Activated effector memory CD4-positive, alpha-beta T cell treated with anti-CD3 and anti-CD28 coated beads, Interleukin-2, amount 50 U/mL, for 16 hours (primary cell): ENCODE measurements around the gene TPST1.
"Not testable (repeated sequence)": the region's sequence is repeated elsewhere in the genome, so short reads cannot be mapped to it uniquely, and the experiment has no call there.

Experiments used
- DNase-seq: peaks from one replicate; pipeline ENCODE4 v3.0.0-alpha.2; 2020

Gene TPST1

DNA sequence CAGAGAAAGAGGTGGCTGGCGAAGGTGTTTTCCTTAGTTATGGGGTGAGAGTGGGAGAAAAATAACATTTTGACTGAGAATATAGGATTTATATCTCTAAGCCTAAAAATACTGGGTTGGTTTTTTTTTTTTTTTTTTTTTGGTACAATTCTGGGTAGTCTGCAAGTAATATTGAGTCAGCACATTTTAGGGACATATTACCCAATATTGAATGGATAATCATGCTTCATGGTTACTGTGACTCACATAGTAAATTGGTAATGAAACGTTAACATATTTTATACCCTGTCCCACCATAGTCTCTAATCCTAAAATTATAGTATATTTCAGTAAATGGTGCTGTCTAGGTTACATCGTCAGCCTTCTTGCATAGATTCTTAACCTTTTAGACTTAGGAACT is 91.4 kb downstream of the TPST1 start:
- no peak for DNase-seq

GRCh38 chr7:66297579-66297978 is 92.4 kb downstream of the TPST1 start:
- no peak for DNase-seq

DNA sequence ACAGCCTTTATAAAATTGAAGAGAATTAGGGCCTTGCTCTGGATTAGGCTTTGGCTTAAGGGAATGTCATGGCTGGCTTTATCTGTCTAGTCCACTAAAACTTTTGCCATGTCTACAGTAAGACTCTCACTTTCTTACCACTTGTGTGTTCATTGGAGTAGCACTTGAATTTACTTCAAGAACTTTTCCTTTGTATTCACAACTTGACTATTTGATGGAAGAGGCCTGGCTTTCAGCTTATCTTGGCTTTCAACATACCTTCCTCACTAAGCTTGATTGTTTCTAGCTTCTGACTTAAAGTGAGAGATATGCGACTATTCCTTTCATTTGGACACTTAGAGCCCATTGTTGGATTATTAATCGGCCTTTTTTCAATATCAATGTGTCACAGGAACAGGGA is 96.1 kb downstream of the TPST1 start:
- DNase-seq: no peak

DNA sequence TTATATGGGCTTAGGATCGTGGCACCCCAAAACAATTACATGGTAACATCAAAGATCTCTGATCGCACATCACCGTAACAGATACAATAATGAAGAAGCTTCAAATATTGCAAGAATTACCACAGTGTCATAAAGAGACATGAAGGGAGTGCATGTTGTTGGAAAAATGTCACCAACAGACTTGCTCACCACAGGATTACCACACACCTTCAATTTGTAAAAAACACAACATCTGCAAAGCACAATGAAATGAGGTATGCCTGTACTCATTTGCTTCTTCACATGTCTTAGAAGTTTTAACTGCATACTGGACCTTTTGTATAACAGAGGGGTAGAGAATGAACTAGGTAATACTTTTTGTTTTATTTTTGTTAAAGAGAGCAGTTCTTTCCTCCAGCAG is 96.6 kb downstream of the TPST1 start:
- DNase-seq: no peak

DNA sequence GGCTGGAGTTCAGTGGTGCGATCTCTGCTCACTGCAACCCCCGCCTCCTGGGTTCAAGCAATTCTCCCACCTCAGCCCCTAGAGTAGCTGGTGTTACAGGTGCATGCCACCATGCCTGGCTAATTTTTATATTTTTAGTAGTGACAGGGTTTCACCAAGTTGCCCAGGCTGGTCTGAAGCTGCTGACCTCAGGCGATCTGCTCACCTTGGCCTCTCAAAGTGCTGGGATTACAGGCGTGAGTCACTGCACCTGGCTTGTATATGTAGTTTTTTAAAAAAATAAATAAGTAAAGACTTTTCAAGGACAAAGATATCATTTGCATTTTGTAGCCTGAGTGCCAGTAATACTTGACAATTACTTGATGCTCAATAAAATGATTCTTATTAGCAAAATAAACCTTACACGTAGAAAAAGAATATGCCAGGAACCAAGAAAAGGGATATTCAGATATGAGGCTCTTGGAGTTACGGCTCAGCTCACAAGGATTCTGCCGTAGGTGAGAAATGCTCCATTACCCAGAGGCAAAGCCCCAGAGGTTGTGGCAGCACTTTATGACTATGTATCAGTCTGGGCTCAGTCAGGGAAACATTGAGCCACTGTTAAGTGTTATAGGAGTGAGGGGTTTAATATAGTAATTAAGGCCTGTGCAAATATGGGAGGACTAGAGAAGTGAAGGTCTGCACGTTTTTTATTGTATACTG is 98.5 kb downstream of the TPST1 start:
- no peak for DNase-seq

GRCh38 chr7:66304536-66304935 is 99.4 kb downstream of the TPST1 start:
- DNase-seq: no peak

DNA sequence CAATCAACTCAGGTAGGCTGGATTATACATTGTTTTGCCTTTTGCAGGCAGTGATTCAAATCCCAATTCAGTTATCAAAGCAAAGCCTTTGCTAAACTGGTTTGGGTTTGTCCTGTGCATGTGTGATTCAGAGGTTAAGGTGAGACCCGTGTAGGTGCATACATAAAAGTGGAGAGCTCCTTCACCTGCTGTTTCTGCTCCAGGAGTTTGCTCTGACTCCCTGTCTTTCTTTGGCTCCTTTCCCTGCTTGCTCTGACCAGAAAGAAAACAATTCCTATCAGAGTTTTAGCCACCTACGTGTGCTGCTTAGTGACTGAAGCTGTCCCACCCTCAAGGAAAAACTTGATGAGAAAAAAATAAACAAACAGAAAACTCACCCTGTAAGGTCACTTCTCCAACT is 101.1 kb downstream of the TPST1 start:
- no peak for DNase-seq

DNA sequence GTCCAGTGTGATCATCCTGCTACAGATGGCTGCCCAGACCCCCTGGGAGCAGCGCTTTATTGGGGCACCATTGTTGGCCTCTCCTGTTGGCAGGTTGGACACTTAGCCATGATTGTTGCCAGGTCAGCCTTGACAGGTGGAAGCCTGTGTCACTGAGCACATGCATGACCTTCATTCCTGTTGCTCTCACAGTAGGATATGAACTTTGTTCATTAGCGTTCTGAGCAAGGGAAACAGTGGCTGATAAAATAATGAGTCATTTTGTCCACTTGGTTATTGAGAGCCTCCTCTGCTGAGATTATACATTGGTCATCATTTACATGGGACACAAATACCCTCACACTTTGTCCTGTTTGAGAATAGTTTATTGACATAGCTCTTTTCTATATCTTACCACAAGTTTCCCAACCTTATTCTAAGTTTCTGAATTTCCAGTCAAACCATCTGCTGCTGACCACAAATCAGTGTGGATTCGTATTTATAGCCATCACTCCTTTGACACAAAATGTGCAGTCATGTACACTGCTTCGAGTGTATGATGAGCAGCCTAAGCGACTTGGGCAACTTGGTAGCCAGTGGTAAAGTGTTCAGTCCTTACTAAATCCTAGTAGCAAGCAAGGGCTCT is 102.6 kb downstream of the TPST1 start:
- no peak for DNase-seq

- DNase-seq: no peak
Measured at GRCh38 chr7:66308411-66308810, 103.3 kb downstream of the TPST1 start.

DNA sequence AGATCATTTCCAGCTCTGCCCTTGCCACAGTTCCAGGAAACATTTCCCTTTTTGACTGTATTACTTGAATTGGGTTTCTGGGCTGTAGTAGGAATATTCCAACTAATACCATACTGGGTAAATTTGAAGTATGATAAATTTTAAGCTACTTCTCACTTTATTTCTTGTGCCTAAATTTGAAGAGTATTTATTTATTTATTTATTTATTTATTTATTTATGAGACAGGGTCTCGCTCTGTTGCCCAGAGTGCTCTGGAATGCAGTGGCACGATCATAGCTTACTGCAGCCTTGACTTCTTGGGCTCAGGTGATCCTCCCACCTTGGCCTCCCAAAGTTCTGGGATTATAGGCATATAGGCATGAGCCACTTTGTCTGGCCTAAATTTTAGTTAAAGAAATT is 105.5 kb downstream of the TPST1 start:
- no peak for DNase-seq

GRCh38 chr7:66313886-66314568 is 108.9 kb downstream of the TPST1 start:
- DNase-seq: no peak

DNA sequence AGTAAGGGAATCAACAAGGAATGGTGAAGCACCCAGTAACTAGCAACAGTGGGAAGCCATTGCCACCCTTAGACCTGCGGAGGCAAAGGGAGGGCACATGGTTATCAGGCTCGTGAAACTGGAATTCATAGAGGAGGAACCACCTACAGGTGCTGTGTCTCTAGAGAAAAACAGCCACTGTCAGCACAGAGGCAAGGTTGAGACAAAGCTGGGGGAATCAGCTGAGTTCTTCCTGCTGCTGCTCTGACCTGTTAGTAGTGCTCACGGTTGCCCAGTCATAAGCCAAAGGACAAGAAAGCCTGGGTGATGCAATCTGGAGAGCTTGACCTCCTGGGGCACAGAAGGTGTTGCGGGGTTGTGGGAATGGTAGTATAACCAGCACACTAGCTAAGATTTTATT is 110.1 kb downstream of the TPST1 start:
- no peak for DNase-seq

DNA sequence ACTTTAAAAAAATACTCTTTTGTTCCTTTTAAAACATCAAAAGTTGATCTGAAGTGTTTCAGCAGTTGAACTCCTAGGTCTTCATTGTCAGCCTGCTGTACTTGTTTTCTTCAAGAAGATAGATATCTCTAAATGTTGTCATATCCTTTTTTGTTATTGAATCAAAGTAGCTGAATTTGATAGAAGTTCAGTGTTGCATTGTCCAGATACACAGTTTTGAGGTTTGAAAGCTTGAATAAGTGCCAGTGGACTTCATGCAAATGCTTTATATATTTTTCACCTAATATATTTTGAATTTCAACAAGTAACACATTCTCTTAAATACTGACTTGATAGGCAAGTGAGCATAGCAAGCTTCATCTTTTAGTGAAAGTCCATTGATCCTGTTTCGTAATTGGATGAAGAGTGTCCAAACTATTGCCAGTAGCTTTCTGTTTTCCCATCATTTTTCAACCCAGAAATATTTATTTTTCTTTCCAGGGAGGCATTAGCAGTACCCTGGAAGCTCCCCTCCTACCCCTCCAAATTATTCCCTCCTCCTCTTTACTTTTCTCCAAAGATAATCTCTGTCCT is 114.4 kb downstream of the TPST1 start:
- no peak for DNase-seq

DNA sequence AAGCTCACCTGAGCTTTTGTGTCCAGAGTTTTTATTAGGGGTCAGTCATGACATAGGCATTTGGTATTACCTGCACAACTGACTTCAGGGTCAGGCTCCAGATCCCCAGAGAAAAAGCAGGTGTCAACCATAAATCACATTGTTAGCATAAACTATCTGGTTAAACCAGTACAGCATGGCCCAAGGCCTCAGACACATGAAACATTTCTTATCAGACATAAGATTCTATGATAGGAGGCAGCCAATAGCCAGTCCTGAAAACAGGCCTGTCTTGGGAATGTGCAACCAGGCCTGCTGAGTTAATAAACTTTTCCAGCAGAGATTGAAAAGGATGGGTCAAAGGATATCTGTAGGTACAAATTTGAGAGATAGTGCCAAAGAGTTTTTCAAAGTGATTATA is 116.1 kb downstream of the TPST1 start:
- DNase-seq: no peak

DNA sequence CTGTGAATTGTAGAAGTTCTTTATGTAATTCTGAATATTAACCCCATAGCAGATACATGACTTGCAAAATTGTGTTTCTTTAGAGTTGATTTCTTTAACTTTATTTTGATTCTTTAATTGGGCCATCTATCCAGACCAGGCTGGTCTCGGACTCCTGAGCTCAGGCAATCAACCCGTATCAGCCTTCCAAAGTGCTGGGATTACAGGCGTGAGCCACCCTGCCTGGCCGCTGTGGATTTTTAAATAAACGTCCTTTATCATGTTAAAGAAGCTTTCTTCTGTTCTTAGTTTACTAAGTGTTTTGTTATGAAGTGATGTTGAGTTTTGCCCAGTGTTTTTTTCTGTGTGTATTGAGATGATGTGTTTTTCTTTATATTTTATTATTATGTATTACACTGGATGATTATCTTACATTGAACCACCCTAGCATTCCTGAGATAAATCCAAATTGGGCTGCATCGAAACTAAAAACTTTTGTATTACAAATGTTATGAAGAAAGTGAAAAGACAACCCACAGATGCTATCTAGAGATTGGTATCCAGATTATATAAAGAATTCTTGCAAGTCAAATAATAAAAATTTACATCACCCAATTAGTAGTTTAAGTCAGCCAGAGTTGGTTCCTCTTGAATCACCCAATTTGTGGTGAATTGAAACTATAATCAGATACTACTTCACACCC is 118.1 kb downstream of the TPST1 start:
- no peak for DNase-seq

DNA sequence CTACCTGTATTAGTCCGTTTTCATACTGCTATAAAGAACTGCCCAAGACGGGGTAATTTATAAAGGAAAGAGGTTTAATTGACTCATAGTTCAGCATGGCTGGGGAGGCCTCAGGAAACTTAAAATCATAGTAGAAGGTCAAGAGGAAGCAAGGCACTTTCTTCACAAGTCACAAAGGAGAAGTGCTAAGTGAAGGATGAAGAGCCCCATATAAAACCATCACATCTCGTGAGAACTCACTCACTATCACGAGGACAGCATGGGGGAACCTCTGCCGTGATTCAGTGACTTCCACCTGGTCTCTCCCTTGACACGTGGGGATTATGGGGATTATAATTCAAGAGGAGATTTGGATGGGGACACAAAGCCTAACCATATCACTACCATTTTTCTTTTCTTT is 119.9 kb downstream of the TPST1 start:
- DNase-seq: not testable (repeated sequence)

- DNase-seq: no peak
Measured at GRCh38 chr7:66326501-66327215, 121.5 kb downstream of the TPST1 start.

GRCh38 chr7:66330961-66331360 is 125.8 kb downstream of the TPST1 start:
- no peak for DNase-seq

DNA sequence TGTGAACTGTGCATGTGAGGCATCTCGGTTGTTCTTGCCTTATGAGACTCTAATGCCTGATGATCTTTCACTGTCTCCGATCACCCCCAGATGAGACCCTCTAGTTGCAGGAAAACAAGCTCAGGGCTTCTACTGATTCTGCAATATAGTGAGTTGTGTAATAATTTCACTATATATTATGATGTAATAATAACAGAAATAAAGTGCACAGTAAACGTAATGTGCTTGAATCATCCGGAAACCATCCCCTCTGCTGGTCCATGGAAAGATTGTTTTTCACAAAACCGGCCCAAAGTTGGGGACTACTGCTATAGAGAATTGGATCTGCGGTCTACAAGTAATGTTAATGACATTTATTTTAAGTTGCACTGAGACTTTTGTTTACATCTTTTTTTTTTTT is 126.7 kb downstream of the TPST1 start:
- no peak for DNase-seq

- no peak for DNase-seq
Measured at GRCh38 chr7:66333443-66333842, 128.3 kb downstream of the TPST1 start.

- DNase-seq: no peak
Measured at GRCh38 chr7:66335318-66335717, 130.2 kb downstream of the TPST1 start.

- no peak for DNase-seq
Measured at GRCh38 chr7:66336760-66337159, 131.6 kb downstream of the TPST1 start.

DNA sequence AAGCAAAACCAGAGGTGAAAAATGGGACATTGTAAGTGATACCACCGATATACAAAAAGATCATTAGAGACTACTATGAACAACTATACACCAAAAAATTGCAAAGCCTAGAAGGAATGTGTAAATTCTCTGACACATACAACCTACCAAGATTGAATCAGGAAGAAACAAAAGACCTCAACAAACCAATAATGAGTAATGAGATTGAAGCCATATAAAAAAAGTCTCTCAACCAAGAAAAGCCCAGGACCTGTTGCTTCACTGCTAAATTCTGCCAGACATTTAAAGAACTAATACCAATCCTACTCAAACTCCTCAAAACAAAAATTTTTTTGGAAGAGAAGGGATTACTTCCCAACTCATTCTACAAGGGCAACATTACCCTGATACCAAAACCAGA is 134.0 kb downstream of the TPST1 start:
- DNase-seq: no peak
